ENCODE measurements around the gene POU6F2. TPM values are rescaled to one million over a fixed set of nuclear protein-coding genes. Genes with fewer than 3 reads are reported as not detected.

The POU6F2 gene
- total RNA-seq, 1 experiment from 2014 or later, result 2.9 TPM

GRCh38 chr7:39304178-39304577 lies 326.5 kb downstream of the POU6F2 start:
- H3K4me1 Mint-ChIP-seq, result no peaks in the 10 kb centered on the region
- H3K4me3 Mint-ChIP-seq, result no peak overlapping the region
- no peaks in the 10 kb centered on the region for H3K36me3 Mint-ChIP-seq
- DNase-seq (ENCODE audit: low spot score) (no peak), ATAC-seq (no peak)
- no peaks in the 10 kb centered on the region for H3K27me3 Mint-ChIP-seq (ENCODE audit: low read depth)
- no peak overlapping the region for H3K27ac Mint-ChIP-seq
- CTCF ChIA-PET, result no interaction called here
- no peaks in the 10 kb centered on the region for H3K9me3 Mint-ChIP-seq
- POLR2A ChIA-PET, result no interaction called here
- TF ChIP-seq GRHL2 (CRISPR knock-in tag; IDR thresholded peaks at IDR 0.05; ENCODE audit: insufficient replicate concordance, severe bottlenecking) (no peak), E2F4 (CRISPR knock-in tag; IDR thresholded peaks at IDR 0.05; ENCODE audit: borderline replicate concordance, low read depth) (no peak), FOXK1 (CRISPR knock-in tag; IDR thresholded peaks at IDR 0.05) (no peak), E2F5 (CRISPR knock-in tag; IDR thresholded peaks at IDR 0.05) (no peak), E2F1 (CRISPR knock-in tag; IDR thresholded peaks at IDR 0.05) (no peak), ARID4B (CRISPR knock-in tag; IDR thresholded peaks at IDR 0.05; ENCODE audit: borderline replicate concordance) (no peak), USF2 (CRISPR knock-in tag; IDR thresholded peaks at IDR 0.05) (no peak), TP53 (CRISPR knock-in tag; IDR thresholded peaks at IDR 0.05) (no peak)
- TF ChIP-seq, protein P1, sequence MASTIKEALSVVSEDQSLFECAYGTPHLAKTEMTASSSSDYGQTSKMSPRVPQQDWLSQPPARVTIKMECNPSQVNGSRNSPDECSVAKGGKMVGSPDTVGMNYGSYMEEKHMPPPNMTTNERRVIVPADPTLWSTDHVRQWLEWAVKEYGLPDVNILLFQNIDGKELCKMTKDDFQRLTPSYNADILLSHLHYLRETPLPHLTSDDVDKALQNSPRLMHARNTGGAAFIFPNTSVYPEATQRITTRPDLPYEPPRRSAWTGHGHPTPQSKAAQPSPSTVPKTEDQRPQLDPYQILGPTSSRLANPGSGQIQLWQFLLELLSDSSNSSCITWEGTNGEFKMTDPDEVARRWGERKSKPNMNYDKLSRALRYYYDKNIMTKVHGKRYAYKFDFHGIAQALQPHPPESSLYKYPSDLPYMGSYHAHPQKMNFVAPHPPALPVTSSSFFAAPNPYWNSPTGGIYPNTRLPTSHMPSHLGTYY (CRISPR knock-in tag; IDR thresholded peaks at IDR 0.05), result no peak
- TF ChIP-seq, protein P2, sequence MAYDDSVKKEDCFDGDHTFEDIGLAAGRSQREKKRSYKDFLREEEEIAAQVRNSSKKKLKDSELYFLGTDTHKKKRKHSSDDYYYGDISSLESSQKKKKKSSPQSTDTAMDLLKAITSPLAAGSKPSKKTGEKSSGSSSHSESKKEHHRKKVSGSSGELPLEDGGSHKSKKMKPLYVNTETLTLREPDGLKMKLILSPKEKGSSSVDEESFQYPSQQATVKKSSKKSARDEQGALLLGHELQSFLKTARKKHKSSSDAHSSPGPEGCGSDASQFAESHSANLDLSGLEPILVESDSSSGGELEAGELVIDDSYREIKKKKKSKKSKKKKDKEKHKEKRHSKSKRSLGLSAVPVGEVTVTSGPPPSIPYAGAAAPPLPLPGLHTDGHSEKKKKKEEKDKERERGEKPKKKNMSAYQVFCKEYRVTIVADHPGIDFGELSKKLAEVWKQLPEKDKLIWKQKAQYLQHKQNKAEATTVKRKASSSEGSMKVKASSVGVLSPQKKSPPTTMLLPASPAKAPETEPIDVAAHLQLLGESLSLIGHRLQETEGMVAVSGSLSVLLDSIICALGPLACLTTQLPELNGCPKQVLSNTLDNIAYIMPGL (CRISPR knock-in tag; IDR thresholded peaks at IDR 0.05), result no peak

- DNase-seq (ENCODE audit: low spot score), result no peak
- ATAC-seq, result no peak
- Mint-ChIP-seq H3K27me3 (ENCODE audit: low read depth) (no peaks in the 10 kb centered on the region), H3K27ac (no peak overlapping the region), H3K4me3 (no peak overlapping the region), H3K9me3 (no peaks in the 10 kb centered on the region), H3K4me1 (peaks cover 2% of the 10 kb centered on the region), H3K36me3 (no peaks in the 10 kb centered on the region)
- CTCF ChIA-PET, result no interaction called here
- POLR2A ChIA-PET, result no interaction called here
- TF ChIP-seq, protein P3, sequence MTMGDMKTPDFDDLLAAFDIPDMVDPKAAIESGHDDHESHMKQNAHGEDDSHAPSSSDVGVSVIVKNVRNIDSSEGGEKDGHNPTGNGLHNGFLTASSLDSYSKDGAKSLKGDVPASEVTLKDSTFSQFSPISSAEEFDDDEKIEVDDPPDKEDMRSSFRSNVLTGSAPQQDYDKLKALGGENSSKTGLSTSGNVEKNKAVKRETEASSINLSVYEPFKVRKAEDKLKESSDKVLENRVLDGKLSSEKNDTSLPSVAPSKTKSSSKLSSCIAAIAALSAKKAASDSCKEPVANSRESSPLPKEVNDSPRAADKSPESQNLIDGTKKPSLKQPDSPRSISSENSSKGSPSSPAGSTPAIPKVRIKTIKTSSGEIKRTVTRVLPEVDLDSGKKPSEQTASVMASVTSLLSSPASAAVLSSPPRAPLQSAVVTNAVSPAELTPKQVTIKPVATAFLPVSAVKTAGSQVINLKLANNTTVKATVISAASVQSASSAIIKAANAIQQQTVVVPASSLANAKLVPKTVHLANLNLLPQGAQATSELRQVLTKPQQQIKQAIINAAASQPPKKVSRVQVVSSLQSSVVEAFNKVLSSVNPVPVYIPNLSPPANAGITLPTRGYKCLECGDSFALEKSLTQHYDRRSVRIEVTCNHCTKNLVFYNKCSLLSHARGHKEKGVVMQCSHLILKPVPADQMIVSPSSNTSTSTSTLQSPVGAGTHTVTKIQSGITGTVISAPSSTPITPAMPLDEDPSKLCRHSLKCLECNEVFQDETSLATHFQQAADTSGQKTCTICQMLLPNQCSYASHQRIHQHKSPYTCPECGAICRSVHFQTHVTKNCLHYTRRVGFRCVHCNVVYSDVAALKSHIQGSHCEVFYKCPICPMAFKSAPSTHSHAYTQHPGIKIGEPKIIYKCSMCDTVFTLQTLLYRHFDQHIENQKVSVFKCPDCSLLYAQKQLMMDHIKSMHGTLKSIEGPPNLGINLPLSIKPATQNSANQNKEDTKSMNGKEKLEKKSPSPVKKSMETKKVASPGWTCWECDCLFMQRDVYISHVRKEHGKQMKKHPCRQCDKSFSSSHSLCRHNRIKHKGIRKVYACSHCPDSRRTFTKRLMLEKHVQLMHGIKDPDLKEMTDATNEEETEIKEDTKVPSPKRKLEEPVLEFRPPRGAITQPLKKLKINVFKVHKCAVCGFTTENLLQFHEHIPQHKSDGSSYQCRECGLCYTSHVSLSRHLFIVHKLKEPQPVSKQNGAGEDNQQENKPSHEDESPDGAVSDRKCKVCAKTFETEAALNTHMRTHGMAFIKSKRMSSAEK (CRISPR knock-in tag; IDR thresholded peaks at IDR 0.05; ENCODE audit: borderline replicate concordance), result no peak
- TF ChIP-seq TEAD1 (CRISPR knock-in tag; IDR thresholded peaks at IDR 0.05) (no peak), GABPB1 (CRISPR knock-in tag; IDR thresholded peaks at IDR 0.05) (no peak), ZNF671 (CRISPR knock-in tag; IDR thresholded peaks at IDR 0.05) (no peak), JUN (CRISPR knock-in tag; IDR thresholded peaks at IDR 0.05) (no peak)
- TF ChIP-seq, protein P2 (CRISPR knock-in tag; IDR thresholded peaks at IDR 0.05), result no peak
Observed at GRCh38 chr7:39304668-39305405, 327.1 kb downstream of the POU6F2 start.
